Nucleus accumbens (tissue), 56 donors: ENCODE measurements around the gene ZNF273.

Source experiments
- DNase-seq, 56 donors: peaks; one replicate each; lab custom pipeline; 2025; lab: John Stamatoyannopoulos, UW

ZNF273 gene

DNA sequence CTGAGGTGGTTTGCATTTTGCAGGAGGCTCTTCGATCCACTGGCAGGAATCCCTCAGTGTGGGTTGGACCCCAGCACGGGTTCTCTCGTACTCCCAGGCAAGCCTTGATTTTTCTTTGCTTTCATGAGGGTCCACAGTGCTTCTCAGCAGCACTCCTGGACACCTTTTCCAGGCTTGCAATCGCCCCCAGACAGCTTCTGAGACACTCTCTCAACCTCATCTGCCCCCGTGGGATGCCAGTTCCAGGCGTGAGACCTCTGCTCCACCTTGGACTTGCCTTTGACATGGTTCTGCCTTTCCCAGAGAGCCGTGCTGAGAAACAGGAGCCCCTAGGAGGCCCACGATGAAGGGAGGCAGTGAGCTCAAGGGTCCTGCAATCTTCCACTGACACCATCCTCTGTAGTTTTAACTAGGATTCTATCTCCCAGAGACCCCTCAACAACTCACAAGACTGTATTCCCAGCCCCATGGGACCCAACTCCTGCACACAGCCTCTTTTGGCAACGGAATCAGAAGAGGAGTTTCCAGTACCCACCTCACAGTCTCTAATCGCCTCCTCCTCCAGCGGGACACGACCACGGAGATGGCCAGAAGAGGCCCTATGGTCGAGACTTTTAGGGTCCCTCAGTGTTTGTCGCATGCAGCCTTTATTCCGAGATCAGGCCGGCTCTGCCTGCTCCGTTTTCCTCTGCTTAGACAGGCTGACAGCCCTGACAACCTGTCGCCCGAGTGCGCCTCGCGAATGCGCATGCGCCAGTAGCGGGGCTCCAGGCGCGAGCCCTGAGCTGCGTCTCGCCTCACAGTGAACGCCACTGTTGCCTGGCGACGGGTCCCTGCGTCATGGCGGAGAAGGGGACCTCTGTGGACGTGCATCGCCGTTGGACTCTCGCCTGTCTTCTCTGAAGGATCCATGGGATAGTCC is 26.0 kb upstream of the ZNF273 start:
- DNase-seq: peak in 53 of 56 donors; percentile 16 to 87 (median 66)

DNA sequence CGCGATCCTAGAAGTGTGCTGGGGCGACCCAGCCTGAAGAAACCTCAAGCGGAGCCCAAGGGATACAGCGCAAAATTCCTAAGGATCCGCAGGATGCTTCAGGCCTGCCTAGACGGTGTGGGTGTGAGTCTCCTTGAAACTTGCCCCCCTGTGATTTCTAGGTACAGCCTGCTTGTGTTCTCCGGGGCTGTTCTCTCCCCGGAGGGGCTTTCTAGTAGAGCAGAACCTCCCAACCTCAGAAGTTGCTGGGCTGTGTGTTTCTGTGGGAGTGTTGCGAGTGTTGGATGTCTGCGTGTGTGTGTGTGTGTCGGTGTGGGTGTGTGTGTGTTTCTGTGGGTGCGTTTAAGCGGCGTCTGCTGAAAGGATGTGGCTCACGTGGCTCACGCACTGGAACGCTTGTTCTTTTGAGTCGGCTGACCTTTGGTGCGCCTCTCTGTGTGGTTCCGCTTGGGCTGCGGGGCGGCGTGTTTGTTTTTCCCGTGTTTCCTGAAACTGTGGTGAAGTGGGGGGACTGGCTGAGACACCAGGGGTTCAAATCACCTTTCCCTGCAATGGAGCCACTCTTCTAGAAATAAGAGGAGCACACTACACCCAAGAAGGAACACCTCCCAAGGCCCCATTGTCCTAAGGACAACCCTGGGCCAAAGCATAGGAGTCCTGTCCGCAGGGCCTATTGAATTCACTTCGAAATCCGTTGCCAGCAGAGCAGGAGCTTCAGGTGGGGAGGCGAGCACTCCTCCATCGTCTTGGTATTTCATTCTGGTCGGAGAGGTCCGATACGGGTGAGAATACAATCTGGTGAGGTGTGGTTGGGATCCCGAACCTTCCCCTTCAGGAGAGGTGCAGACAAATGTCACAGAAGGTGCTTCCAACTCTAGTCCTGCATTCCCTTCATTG is 25.1 kb upstream of the ZNF273 start:
- peak in 4 of 56 donors; percentile 41 to 65 (median 60) for DNase-seq

DNA sequence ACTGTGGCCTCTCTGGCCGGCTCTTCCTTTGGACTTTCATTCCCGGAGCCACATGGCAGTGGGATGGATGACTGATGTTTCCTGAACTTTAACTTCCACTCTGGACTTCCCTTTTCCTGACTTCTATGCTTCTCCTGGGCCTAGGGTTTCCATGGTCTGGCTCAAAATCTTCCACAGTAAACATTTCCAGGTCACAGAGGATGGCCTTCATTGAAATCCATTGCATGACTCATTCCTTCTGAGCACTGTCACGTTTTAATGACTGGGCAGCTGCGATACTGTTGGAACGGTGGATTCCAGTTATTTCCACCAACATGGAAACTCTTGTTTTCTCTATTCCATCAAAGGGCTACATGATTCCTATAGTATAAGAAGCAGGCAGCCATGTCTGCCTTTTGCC is 24.4 kb upstream of the ZNF273 start:
- DNase-seq: no peak

DNA sequence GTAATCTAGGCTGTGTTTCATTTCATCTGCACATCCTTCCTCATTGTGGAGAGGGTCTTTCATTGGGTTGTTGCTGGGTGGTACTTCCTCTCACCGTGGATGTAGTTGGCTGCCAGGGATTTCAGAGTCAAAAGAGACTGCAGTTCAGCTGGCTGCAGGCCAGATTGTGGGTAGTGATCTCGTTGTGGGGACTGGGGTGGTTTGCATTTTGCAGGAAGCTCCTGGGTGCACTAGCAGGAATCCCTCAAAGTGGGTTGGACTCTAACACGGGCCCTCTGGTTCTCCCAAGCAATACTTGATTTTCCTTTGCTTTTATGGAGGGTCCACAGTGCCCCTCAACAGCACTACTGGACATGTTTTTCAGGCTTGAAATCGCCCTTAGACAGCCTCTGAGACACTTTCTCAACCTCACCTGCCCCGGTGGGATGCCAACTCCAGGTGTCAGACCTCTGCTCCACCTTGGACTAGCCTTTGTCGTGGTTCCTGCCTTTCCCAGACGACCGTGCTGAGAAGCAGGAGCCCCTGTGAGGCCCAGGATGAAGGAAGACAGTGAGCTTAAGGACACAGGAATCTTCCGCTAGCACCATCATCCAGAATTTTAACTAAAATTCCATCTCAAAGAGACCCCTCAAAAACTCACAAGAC is 23.9 kb upstream of the ZNF273 start:
- no peak for DNase-seq

DNA sequence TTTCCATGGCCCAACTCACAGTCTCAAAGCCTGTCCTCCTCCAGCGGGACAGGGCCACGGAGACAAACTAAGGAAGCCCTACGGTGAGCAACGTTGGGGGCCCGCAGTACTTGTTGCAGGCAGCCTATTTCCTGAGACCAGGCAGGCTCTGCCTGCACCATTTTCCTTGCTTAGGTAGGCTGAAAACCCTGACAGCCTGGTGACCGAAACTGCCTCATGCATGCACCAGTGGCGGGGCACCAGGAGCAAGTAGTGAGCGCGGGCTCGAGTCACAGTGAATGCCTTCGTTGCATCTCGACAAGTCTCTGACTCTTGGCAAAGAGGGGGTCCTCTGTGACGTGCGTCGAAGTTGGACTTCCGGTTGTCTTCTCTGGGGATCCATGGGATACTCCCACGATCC is 23.3 kb upstream of the ZNF273 start:
- no peak for DNase-seq

DNA sequence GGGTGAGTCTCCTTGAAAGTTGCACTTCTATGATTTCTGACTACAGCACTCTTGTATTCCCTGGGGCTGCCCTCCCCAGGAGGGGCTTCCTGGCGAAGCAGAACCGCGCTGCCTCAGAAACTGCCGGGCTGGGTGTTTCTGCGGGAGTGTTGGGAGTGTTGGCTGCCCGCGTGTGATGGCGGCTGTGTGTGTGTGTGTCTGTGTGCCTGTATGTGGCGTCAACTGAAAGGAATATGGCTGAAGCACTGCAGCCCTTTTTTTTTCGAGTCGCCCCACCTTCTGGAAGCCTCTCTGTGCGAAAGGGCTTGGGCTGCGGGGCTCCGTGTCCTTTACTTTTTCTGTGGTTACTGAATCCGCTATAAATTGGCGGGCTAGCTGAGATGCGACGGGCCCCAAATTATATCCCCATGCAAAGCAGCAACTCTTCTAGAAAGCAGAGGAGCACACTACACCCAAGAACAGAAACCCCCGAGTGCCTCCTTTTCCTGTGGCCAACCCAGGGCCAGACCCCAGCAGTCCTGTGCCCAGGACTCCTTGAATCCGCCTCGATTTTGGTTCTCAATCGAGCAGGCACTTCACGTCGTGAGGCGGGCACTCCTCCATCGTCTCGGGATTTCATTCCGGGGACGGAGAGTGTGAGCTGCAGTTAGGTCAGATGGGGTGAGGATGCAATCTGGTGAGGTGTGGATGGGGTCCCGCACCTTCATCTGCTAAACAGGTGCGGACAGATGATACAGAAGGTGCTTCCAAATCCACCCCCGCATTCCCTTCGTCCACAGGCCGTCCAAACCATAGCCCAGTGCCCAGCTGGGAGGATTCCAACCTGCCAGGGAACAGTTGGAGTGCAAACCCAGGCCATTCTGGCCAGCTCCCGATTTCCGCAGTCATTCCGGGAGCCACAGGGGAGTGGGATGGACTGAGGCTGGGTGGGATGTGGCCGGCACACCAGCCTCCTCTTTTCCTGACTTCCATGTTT is 22.5 kb upstream of the ZNF273 start:
- no peak for DNase-seq

DNA sequence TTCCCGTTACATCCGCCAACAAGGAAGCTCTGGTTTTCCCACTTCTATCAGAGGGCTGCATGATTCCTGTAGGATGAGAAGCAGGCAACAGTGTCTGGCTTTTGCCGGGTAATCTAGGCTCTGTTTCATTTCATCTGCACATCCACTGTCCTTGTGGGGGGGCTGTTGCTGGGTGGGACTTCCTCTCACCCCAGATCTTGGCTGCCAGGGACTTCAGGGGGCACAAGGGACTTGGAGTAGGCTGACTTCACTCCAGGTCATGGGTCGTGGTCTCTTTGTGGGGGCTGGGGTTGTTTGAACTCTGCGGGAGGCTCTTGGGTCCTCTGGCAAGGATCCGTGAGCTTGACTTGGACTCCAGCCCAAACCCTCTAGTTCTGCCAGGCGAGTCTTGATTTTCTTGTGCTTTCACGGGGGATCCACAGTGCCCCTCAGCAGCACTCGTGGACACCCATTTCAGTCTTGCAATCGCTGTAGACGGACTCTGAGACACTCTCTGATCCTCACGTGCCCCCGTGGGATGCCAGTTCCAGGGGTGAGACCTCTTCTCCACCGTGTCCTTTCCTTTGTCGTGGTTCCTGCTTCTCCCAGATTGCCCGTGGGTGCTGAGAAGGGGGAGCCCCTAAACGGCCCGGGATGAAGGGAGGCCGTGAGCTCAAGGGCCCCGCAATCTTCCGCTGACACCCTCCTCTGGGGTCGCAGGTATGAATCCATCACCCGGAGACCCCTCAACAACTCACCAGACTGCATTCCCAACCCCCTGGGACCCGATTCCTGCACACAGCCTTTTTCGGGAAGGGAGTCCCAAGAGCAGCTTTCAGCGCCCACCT is 21.4 kb upstream of the ZNF273 start:
- DNase-seq: no peak

DNA sequence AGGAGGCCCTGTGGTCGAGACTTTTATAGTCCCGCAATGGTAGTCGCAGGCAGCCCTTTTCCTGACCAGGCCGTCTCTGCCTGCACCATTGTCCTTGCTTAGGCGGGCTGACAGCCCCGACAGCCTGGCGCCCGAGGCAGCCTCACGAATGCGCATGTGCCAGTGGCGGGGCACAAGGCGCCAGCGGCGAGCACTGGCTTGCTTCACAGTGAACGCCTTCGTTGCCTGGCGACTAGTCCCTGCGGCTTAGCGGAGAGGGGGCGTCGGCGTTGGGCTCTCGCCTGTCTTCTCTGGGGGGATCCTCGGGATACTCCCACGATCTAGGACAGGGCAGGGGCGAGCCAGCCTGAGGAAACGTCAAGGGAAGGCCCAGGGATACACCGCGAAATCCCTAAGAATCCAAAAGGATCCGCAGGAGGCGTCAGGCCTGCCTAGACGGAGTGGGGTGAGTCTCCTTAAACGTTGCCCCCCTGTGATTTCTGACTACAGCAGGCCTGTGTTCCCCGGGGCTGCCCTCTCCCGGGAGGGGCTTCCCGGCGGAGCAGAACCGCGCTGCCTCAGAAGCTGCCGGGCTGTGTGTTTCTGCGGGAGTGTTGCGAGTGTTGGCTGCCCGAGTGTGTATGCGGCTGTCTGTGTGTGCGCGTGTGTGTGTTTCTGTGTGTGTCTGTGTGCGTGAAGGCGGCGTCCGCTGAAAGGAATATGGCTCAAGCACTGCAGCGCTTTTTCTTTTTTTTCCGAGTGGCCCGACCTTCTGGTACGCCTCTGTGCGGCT is 20.5 kb upstream of the ZNF273 start:
- DNase-seq: peak in 47 of 56 donors; percentile 12 to 77 (median 47)

DNA sequence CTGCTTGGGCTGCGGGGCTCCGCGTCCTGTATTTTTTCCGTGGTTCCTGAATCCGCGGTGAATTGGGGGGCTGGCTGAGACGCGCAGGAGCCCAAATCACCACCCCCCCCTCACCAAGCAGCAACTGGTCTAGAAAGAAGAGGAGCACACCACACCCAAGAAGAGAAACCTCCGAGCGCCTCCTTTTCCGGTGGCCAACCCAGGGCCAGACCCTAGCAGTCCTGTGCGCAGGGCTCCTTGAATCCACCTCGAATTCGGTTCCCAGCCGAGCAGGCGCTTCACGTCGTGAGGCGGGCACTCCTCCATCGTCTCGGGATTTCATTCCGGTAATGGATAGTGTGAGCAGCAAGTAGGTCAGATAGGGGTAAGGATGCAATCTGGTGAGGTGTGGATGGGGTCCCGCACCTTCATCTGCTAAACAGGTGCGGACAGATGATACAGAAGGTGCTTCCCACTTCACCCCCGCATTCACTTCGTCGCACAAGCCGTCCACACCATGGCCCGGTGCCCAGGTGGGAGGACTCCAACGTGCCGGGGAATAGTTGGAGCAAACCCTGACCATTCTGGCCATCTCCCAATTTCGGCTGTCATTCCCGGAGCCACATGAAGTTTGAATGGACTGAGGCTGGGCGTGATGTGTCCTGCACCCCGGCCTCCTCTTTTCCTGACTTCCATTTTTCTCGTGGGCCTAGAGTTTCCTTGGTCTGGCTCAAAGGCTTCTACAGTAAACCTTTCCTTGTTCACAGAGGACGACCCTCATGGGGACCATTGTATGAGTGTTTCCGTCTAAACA is 19.8 kb upstream of the ZNF273 start:
- DNase-seq: no peak

DNA sequence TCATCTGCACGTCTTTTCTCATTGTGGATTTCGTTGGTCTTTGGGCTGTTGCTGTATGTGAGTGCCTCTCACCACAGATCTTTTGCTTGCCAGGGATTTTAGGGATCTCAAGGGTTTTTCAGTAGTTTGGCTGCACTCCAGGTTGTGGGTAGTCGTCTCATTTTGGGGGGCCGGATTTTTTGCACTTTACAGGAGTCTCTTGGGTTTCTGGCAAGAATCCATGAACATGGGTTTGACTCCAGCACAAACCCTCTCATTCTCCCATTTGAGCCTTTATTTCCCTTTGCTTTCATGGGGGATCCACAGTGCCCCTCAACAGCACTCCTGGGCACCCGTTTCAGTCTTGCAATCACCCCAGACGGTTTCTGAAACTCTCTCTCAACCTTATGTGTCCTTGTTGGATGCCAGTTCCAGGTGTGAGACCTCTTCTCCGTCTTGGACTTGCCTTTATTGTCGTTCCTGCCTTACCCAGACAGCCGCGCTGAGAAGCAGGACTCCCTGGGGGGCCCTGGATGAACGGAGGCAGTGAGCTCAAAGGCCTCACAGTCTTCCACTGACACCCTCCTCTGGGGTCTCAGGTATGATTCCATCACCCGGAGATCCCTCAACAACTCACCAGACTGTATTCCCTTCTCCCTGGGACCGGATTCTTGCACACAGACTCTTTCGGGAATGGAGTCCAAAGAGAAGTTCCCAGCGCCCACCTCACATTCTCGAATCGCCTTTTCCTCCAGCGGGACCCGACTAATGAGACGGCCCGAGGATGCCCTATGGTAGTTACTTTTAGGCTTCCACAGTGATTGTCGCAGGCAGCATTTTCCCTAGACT is 18.8 kb upstream of the ZNF273 start:
- no peak for DNase-seq

DNA sequence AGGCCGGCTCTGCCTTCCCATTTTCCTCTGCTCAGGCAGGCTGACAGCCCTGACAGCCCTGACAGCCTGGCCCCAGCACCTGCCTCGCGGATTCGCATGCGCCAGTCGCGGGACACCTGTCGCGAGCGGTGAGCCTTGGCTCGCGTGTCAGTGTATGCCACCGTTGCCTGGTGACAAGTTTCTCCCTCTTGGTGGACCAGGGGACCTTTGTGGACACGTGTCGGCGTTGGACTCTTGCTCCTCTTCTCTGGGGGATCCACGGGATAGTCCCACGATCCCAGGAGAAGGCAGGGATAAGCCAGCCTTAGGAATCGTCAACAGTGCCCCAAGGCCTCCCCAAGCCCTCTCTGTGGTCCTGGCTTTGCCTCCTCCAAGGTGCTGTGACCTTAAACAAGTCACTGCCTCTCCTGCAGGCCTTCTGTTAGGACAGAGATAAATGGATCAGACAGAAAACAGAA is 18.1 kb upstream of the ZNF273 start:
- no peak for DNase-seq

DNA sequence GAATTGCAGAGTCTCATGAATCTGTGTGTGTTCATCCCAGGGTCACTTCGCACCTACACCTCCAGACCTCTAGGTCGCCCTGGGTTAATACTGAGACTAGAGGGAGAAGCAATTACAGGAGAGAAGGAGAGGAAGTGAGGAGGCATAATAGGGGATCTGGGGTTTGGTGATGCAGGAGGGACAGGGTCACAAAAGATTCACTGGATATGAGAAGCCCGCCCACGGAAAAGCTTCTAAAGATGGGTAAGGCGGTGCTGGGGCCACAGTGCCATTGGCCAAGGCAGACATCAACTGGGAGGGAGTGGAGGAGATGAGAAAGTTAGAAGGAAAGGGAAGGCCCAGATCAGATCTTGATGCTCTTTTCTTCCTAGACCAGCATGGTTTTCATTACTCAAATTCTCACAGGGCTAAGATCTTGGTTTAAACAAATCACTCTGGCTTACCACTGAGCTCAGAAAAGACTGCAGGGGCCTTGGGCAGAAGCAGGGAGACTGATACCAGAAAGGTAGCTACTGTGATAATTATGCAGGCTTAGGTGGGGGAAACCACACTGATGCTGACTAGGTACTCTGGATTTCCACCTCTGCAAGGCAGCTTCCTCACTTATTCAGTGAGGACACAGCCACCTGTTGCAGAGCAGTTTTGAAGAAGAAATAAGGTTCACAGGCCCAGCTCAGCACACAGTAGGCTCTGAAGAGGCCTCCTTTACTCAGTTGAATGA is 17.4 kb upstream of the ZNF273 start:
- no peak for DNase-seq

DNA sequence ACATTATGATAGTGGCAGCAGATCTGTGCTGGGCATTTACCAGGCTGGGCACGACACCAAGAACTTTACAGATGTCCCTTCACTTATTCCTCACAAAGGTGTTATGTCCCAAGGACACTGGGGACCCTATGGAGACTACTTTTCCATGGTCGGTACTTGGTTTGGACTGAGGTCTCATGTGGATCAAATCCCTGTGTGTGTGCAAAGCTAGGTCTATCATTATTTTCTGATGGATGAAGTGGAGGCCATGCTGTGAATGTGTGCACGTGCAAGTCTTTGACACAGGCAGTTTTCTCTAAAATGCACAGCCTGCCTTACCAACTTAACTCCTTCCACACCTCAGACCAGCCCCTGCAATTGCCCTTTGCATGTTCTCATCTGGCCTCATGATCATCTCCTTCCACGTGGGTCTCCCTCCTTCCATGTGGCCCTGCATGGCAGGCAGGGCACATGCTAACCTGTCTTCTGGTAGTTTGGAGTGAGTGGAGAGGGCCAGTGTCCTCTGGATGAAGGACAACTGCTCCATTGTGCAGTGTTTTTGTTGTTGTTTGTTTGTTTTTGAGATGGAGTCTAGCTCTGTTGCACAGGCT is 16.0 kb upstream of the ZNF273 start:
- DNase-seq: no peak

DNA sequence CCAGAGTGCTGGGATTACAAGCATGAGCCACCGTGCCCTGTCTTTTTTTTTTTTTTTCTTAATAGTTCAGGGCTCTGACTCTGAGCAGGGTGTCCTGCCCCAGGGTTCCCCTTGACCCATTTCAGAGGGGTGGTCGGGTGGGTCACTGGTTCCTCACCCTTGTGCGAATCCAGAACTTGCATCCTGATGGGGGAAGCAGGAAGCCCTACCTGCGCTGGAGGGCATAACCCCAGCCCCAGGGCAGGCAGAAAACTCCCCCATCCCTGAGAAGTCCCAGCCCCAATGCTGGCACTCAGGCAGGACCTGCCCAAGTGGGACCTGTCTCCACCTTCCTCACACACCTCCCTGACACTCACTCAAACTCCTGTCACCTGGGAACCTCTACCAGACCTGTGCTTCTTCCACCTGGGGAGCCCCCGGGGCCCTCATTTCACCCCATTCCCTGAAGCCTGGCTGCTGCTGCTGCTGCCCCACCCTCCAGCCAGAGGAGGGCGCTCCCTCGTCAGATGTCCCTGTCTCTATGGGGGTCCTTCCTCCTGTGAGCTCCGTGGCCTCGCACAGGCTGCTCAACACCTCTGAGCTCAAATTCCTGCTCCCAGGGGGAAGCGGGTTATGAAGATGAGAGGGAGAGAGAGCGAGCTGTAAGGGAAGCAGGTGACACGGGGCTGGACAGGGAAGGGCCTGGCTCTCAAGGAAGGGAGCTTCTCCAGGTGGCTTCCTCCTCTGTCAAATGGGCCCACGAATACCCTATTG is 15.1 kb upstream of the ZNF273 start:
- DNase-seq: peak in 24 of 56 donors; percentile 10 to 66 (median 30)
